GM23338 (cell line): ENCODE results near the gene TMEM255B. TPM values are rescaled to one million over a fixed set of nuclear protein-coding genes. Genes with fewer than 3 reads are reported as not detected.
A peak's percentile ranks its signal among the peaks of the same experiment; 100 is the strongest.

Source experiments
- ATAC-seq: fragments of 200-7000 bp; cut with Tn5 transposase; 3 replicates; pipeline ENCODE4 v1.9.1; 2020
- DNase-seq: peaks from one replicate; pipeline ENCODE4 v3.0.0-alpha.2; 2015; ENCODE audit warnings: low spot score
- H2AFZ ChIP-seq: fragments of 200-600 bp; sonication (generic); 2 replicates; pipeline ENCODE4 v1.8.0; 2016; ENCODE audit warnings: antibody characterized with exemption, mild to moderate bottlenecking, moderate library complexity
- H3F3A ChIP-seq: fragments of 200-600 bp; sonication (generic); replicated peaks from 2 replicates; pipeline ENCODE4 v1.8.0; 2017; ENCODE audit warnings: antibody characterized with exemption, mixed run types, low read depth
- H3K27ac ChIP-seq: fragments of 200-600 bp; sonication (generic); 2 replicates; pipeline ENCODE4 v1.6.1; 2016; ENCODE audit warnings: low read depth
- H3K27me3 ChIP-seq: fragments of 200-600 bp; sonication (generic); 2 replicates; pipeline ENCODE4 v1.8.0; 2016; ENCODE audit warnings: mild to moderate bottlenecking, mixed run types, moderate library complexity; ENCODE audit not compliant: insufficient read depth
- H3K36me3 ChIP-seq: fragments of 200-600 bp; sonication (generic); 2 replicates; pipeline ENCODE4 v1.8.0; 2016; ENCODE audit warnings: mild to moderate bottlenecking; ENCODE audit not compliant: insufficient read depth
- H3K4me1 ChIP-seq: fragments of 200-600 bp; sonication (generic); 2 replicates; pipeline ENCODE4 v1.8.0; 2016; ENCODE audit warnings: mild to moderate bottlenecking, moderate library complexity; ENCODE audit not compliant: insufficient read depth
- H3K4me2 ChIP-seq: fragments of 200-600 bp; sonication (generic); 2 replicates; pipeline ENCODE4 v1.7.1; 2017; ENCODE audit warnings: mixed run types
- H3K4me3 ChIP-seq: fragments of 200-600 bp; sonication (generic); 2 replicates; pipeline ENCODE4 v1.6.1; 2016; ENCODE audit warnings: mixed run types
- H3K79me2 ChIP-seq: fragments of 200-600 bp; sonication (generic); replicated peaks from 2 replicates; pipeline ENCODE4 v1.8.0; 2017; ENCODE audit warnings: mild to moderate bottlenecking; ENCODE audit not compliant: insufficient read depth
- H3K9me2 ChIP-seq: fragments of 200-600 bp; sonication (generic); 2 replicates; pipeline ENCODE4 v1.8.0; 2017; ENCODE audit not compliant: insufficient read depth
- H4K20me1 ChIP-seq: fragments of 200-600 bp; sonication (generic); replicated peaks from 2 replicates; pipeline ENCODE4 v1.8.0; 2017; ENCODE audit warnings: mild to moderate bottlenecking; ENCODE audit not compliant: insufficient read depth
- H3K27ac Mint-ChIP-seq: 2 replicates; pipeline ENCODE4 v1.8.0; 2020; ENCODE audit warnings: inconsistent platforms, mild to moderate bottlenecking, moderate library complexity, mixed read lengths
- H3K27me3 Mint-ChIP-seq: 3 replicates; pipeline ENCODE4 v1.8.0; 2022; ENCODE audit warnings: low read depth, mild to moderate bottlenecking, moderate library complexity, mixed read lengths, inconsistent platforms; ENCODE audit not compliant: insufficient read depth, poor library complexity
- H3K36me3 Mint-ChIP-seq: 3 replicates; pipeline ENCODE4 v1.8.0; 2021; ENCODE audit warnings: low read depth, mild to moderate bottlenecking, inconsistent platforms, moderate library complexity, mixed read lengths
- H3K4me1 Mint-ChIP-seq: 3 replicates; pipeline ENCODE4 v1.8.0; 2020; ENCODE audit warnings: mild to moderate bottlenecking, inconsistent platforms, mixed read lengths
- H3K4me3 Mint-ChIP-seq: 3 replicates; pipeline ENCODE4 v1.8.0; 2021; ENCODE audit warnings: moderate library complexity, mild to moderate bottlenecking, inconsistent platforms, mixed read lengths
- H3K9me3 Mint-ChIP-seq: 3 replicates; pipeline ENCODE4 v1.8.0; 2020; ENCODE audit warnings: moderate library complexity, mild to moderate bottlenecking, inconsistent platforms, mixed read lengths
- EZH2phosphoT487 ChIP-seq: fragments of 200-600 bp; sonication (generic); IDR thresholded peaks from one replicate; pipeline ENCODE4 v1.8.1; 2018; ENCODE audit warnings: antibody characterized with exemption; ENCODE audit not compliant: unreplicated experiment
- NANOG ChIP-seq: IDR thresholded peaks from 2 replicates; pipeline ENCODE4 v1.6.1; 2016; ENCODE audit warnings: antibody characterized with exemption, borderline replicate concordance
- POLR2AphosphoS5 ChIP-seq: IDR thresholded peaks from 2 replicates; pipeline ENCODE4 v1.6.1; 2016; ENCODE audit warnings: antibody characterized with exemption, low read depth
- STAT1 ChIP-seq: IDR thresholded peaks from one replicate; pipeline ENCODE4 v1.6.1; 2016; ENCODE audit warnings: antibody characterized with exemption; ENCODE audit not compliant: unreplicated experiment
- ZNF114 ChIP-seq: fragments of 250-450 bp; sonication (Bioruptor Pico); IDR thresholded peaks from 2 replicates; pipeline ENCODE4 v1.5.0; 2020; ENCODE audit warnings: mild to moderate bottlenecking, moderate library complexity
- ZNF331 ChIP-seq: fragments of 250-450 bp; sonication (Bioruptor Pico); IDR thresholded peaks from 2 replicates; pipeline ENCODE4 v1.5.0; 2020; ENCODE audit warnings: low read depth, mild to moderate bottlenecking, moderate library complexity
- polyA plus RNA-seq: library from polyadenylated mRNA; unstranded; fragments of >200 nt; fragmentation: Nextera tagmentation; extraction: Ambion mirVana; gene quantifications from 2 replicates; pipeline ENCODE4 v1.2.1, GENCODE V29; 2016
- total RNA-seq: library from RNA; depleted of rRNA; stranded (reverse); fragments of >200 nt; shearing (Covaris generic); gene quantifications from 2 replicates; pipeline ENCODE4 v1.2.3, GENCODE V29; 2014
- TF ChIP-seq, protein P1 (sequence below): IDR thresholded peaks from one replicate; pipeline ENCODE4 v1.6.1; 2018; ENCODE audit warnings: antibody characterized with exemption; ENCODE audit not compliant: unreplicated experiment
- TF ChIP-seq, protein P2 (sequence below), 2 experiments: fragments of 200-600 bp in 1 of 2; sonication (generic) in 1 of 2; conservative IDR thresholded peaks; 2 replicates each; pipeline versions ENCODE4 v1.5.1 to v1.6.1; 2016 to 2017; ENCODE audit warnings: antibody characterized with exemption in 2 of 2, low read depth in 2 of 2, mild to moderate bottlenecking in 2 of 2, moderate library complexity in 1 of 2
- TF ChIP-seq, protein P3 (sequence below): IDR thresholded peaks from 2 replicates; pipeline ENCODE4 v1.6.1; 2016; ENCODE audit warnings: antibody characterized with exemption

TMEM255B gene
- total and polyA plus RNA-seq, 2 experiments from 2014 or later = 0.69 to 4.4 TPM

DNA sequence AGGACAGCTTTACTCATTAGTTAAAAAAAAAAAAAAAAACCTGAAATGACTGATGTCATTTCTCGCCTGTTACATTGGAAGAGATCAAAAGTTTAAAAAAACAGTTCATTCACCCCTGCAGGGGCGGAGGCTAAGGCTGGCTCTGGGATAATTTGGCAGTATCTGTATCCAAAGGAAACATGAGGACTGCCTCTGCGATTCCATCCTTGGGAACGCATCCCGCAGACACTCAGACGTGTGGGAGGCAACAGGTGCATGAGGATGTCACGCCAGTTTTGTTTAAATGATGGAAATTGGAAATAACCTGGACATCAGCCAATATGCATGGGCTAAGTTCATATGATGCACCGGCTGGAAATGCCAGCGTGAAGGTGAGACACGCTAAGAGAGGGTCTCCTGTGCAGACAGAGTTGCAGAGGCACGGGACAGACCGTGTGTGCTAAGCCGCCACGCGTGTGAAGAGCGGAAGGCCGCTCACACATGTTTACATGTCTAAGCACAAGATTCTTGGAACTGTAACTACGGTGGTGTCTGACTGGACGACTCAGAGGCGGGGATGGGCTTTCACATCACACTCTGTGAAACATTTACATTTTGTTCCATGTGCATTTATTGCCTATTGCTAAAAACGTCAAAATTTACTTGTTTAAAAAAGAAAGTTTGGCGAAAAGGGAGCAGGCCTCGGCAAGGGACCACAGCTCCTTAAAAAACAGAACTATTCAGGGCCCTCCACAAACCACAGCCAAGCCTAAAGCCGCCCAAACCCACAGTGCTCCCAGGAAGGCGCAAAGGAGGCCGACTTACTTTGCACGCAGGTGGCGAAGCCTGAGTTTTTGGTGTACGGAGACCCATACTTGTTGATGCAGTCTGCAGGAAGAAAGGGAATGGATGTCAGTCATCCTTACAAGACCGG lies 87.0 kb downstream of the TMEM255B start (continued):
- TF ChIP-seq, protein P1, sequence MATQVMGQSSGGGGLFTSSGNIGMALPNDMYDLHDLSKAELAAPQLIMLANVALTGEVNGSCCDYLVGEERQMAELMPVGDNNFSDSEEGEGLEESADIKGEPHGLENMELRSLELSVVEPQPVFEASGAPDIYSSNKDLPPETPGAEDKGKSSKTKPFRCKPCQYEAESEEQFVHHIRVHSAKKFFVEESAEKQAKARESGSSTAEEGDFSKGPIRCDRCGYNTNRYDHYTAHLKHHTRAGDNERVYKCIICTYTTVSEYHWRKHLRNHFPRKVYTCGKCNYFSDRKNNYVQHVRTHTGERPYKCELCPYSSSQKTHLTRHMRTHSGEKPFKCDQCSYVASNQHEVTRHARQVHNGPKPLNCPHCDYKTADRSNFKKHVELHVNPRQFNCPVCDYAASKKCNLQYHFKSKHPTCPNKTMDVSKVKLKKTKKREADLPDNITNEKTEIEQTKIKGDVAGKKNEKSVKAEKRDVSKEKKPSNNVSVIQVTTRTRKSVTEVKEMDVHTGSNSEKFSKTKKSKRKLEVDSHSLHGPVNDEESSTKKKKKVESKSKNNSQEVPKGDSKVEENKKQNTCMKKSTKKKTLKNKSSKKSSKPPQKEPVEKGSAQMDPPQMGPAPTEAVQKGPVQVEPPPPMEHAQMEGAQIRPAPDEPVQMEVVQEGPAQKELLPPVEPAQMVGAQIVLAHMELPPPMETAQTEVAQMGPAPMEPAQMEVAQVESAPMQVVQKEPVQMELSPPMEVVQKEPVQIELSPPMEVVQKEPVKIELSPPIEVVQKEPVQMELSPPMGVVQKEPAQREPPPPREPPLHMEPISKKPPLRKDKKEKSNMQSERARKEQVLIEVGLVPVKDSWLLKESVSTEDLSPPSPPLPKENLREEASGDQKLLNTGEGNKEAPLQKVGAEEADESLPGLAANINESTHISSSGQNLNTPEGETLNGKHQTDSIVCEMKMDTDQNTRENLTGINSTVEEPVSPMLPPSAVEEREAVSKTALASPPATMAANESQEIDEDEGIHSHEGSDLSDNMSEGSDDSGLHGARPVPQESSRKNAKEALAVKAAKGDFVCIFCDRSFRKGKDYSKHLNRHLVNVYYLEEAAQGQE = no peak
- TF ChIP-seq NANOG (no peak), STAT1 (no peak), ZNF331 (CRISPR knock-in tag) (no peak)

DNA sequence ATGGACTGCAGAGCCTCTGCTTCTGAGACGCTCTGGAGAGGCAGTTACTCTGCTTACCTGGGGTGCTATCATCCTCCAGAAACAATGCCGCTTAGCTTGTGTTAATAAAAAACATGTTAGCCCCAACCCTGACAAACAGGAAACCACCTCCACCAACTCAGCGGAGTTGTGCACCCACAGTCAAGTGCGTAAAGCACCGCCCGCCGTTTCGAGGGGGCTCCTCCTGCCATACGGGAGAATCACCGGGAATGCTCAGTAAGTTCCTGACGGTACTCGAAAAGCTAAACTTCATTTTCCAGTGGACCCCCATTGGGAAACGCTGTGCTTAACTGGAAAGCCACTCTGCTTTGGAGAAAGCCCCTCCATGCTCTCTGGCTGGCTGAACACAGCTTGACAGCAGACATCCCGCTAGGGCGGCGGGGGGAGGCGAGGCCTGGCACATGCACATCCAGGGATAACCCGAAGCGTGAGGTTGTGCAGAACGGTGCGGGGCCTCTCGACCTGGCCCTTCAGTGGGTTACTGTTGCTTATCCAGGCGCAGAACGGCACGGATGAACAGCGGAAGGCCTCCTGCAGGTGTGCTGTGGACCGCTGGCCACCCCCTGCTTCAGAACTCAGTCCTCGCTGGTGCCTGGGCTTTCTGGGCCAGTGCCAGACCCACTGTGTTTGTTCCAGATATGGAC lies 87.8 kb downstream of the TMEM255B start:
- H3K27ac Mint-ChIP-seq = 0 out of 2 replicates have a peak overlapping the region, but pooled peaks have one; percentile 33
- H3K79me2 ChIP-seq = no peaks in the 10 kb centered on the region; the same call in 1 of the 2 replicates
- no peaks in the 10 kb centered on the region for H3F3A ChIP-seq
- H3K27me3 ChIP-seq = no peaks in the 10 kb centered on the region
- H3K4me2 ChIP-seq = no peak overlapping the region
- H3K4me1 Mint-ChIP-seq = peaks cover 15% of the 10 kb centered on the region; the same call in 2 of the 3 replicates
- H3K9me2 ChIP-seq = no peaks in the 10 kb centered on the region; the same call in 1 of the 2 replicates
- ATAC-seq (no peak), DNase-seq (no peak)
- peaks cover 3% of the 10 kb centered on the region for H3K4me1 ChIP-seq
- H3K27ac ChIP-seq = no peak overlapping the region
- H3K4me3 ChIP-seq = no peak overlapping the region
- H3K36me3 ChIP-seq = no peaks in the 10 kb centered on the region
- no peaks in the 10 kb centered on the region for H3K36me3 Mint-ChIP-seq
- no peak overlapping the region for H2AFZ ChIP-seq
- H4K20me1 ChIP-seq = no peaks in the 10 kb centered on the region
- no peaks in the 10 kb centered on the region for H3K27me3 Mint-ChIP-seq
- no peak overlapping the region for H3K4me3 Mint-ChIP-seq
- H3K9me3 Mint-ChIP-seq = no peaks in the 10 kb centered on the region
- TF ChIP-seq POLR2AphosphoS5 = no peak
- TF ChIP-seq EZH2phosphoT487 = no peak
- no peak for TF ChIP-seq STAT1
- no peak for TF ChIP-seq NANOG
- TF ChIP-seq, protein P1 = no peak
- TF ChIP-seq, protein P2, sequence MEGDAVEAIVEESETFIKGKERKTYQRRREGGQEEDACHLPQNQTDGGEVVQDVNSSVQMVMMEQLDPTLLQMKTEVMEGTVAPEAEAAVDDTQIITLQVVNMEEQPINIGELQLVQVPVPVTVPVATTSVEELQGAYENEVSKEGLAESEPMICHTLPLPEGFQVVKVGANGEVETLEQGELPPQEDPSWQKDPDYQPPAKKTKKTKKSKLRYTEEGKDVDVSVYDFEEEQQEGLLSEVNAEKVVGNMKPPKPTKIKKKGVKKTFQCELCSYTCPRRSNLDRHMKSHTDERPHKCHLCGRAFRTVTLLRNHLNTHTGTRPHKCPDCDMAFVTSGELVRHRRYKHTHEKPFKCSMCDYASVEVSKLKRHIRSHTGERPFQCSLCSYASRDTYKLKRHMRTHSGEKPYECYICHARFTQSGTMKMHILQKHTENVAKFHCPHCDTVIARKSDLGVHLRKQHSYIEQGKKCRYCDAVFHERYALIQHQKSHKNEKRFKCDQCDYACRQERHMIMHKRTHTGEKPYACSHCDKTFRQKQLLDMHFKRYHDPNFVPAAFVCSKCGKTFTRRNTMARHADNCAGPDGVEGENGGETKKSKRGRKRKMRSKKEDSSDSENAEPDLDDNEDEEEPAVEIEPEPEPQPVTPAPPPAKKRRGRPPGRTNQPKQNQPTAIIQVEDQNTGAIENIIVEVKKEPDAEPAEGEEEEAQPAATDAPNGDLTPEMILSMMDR (conservative IDR thresholded peaks at IDR 0.05; ENCODE audit: low read depth in 2 of 2) = no peak
- TF ChIP-seq ZNF114 (CRISPR knock-in tag) = no peak
- TF ChIP-seq, protein P3, sequence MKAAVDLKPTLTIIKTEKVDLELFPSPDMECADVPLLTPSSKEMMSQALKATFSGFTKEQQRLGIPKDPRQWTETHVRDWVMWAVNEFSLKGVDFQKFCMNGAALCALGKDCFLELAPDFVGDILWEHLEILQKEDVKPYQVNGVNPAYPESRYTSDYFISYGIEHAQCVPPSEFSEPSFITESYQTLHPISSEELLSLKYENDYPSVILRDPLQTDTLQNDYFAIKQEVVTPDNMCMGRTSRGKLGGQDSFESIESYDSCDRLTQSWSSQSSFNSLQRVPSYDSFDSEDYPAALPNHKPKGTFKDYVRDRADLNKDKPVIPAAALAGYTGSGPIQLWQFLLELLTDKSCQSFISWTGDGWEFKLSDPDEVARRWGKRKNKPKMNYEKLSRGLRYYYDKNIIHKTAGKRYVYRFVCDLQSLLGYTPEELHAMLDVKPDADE = no peak
